SK-N-SH treated with all-trans-retinoic acid at 6 μM for 48 hours (cell line): Measurements from ENCODE around the gene GGA1.

Experiments
- ARNTL ChIP-seq: fragments of 450-650 bp; formaldehyde crosslinking; IDR thresholded peaks from 2 replicates; pipeline ENCODE4 v1.5.0; 2020; ENCODE audit warnings: low read depth, mild to moderate bottlenecking, moderate library complexity, borderline replicate concordance
- BACH2 ChIP-seq: fragments of 250-450 bp; sonication (Bioruptor Pico); IDR thresholded peaks from 2 replicates; pipeline ENCODE4 v1.9.0; 2021; ENCODE audit warnings: mild to moderate bottlenecking, borderline replicate concordance
- ESRRG ChIP-seq: fragments of 250-450 bp; sonication (Bioruptor Pico); IDR thresholded peaks from 2 replicates; pipeline ENCODE4 v1.6.1; 2021; ENCODE audit warnings: mild to moderate bottlenecking
- ISL1 ChIP-seq: fragments of 250-450 bp; sonication (Bioruptor Pico); IDR thresholded peaks from 2 replicates; pipeline ENCODE4 v2.1.2; 2022; ENCODE audit warnings: mild to moderate bottlenecking, moderate library complexity
- PATZ1 ChIP-seq: fragments of 250-450 bp; sonication (Bioruptor Pico); IDR thresholded peaks from 2 replicates; pipeline ENCODE4 v1.8.0; 2020; ENCODE audit warnings: mild to moderate bottlenecking, moderate library complexity, borderline replicate concordance
- PPARA ChIP-seq: fragments of 250-450 bp; sonication (Bioruptor Pico); IDR thresholded peaks from 2 replicates; pipeline ENCODE4 v1.5.0; 2020; ENCODE audit warnings: mild to moderate bottlenecking, borderline replicate concordance
- ZFP30 ChIP-seq: fragments of 450-650 bp; formaldehyde crosslinking; IDR thresholded peaks from 2 replicates; pipeline ENCODE4 v1.5.0; 2022; ENCODE audit warnings: mild to moderate bottlenecking, moderate library complexity
- ZNF70 ChIP-seq: fragments of 450-650 bp; formaldehyde crosslinking; IDR thresholded peaks from 2 replicates; pipeline ENCODE4 v1.5.0; 2020; ENCODE audit warnings: mild to moderate bottlenecking, moderate library complexity
- ZNF8 ChIP-seq: fragments of 450-650 bp; formaldehyde crosslinking; IDR thresholded peaks from 2 replicates; pipeline ENCODE4 v1.5.0; 2020; ENCODE audit warnings: mild to moderate bottlenecking, moderate library complexity

GRCh38 chr22:37604074-37604473 is 4.6 kb upstream of the GGA1 start:
- no peak for TF ChIP-seq PPARA
- TF ChIP-seq ZNF8 (CRISPR knock-in tag): no peak
- no peak for TF ChIP-seq BACH2 (CRISPR knock-in tag)
- no peak for TF ChIP-seq ARNTL (CRISPR knock-in tag)
- TF ChIP-seq ESRRG (CRISPR knock-in tag): no peak
- no peak for TF ChIP-seq PATZ1 (CRISPR knock-in tag)
- no peak for TF ChIP-seq ISL1 (CRISPR knock-in tag)
- TF ChIP-seq ZNF70 (CRISPR knock-in tag): no peak
- no peak for TF ChIP-seq ZFP30
